HCT116 (cell line): ENCODE data around the gene ADAM8. TPM values are rescaled to one million over a fixed set of nuclear protein-coding genes. Genes with fewer than 3 reads are reported as not detected.

Experiments
- ATAC-seq: fragments of 200-7000 bp; cut with Tn5 transposase; 2 replicates; pipeline ENCODE4 v1.9.1; 2020; ENCODE audit warnings: mild to moderate bottlenecking, moderate library complexity
- BruUV-seq: library from RNA; stranded (reverse); fragments of 400-500 nt; replicated peaks from 2 replicates; lab custom pipeline; 2021; lab: Mats Ljungman, UMichigan
- CTCF ChIA-PET: fragments of 300-600 bp; sonication (Branson Sonifier 250); formaldehyde crosslinking; loops from one replicate; lab custom pipeline; 2021; ENCODE audit warnings: antibody characterized with exemption; lab: Charles Lee
- POLR2A ChIA-PET: fragments of 300-600, 350-600 bp; sonication (Branson Sonifier 250); formaldehyde crosslinking; loops from one replicate; lab custom pipeline; 2021; ENCODE audit warnings: antibody characterized with exemption; lab: Charles Lee
- RAD21 ChIA-PET, 2 experiments: fragments of 300-600 bp; sonication (Branson Sonifier 250); formaldehyde crosslinking; loops; one replicate each; lab custom pipeline; 2023; ENCODE audit warnings: low total read pairs in 2 of 2; ENCODE audit not compliant: uncharacterized antibody in 2 of 2, unreplicated experiment in 2 of 2, low non-redundant PET in 1 of 2; lab: Charles Lee
- DNase-seq: peaks from one replicate; pipeline ENCODE4 v3.0.0-alpha.2; 2010; ENCODE audit warnings: low read depth, low spot score
- H2AFZ ChIP-seq: fragments of 200-600 bp; shearing (Covaris generic), sonication (generic); 2 replicates; pipeline ENCODE4 v1.6.1; 2017; ENCODE audit warnings: low read depth, mixed run types, mixed read lengths, antibody characterized with exemption, low read length; ENCODE audit not compliant: poor library complexity, severe bottlenecking
- H3K27ac ChIP-seq: 2 replicates; pipeline ENCODE4 v1.5.1; 2012; ENCODE audit warnings: low read depth, low read length
- H3K27me3 ChIP-seq: fragments of 200-600 bp; sonication (generic); 2 replicates; pipeline ENCODE4 v1.6.1; 2016; ENCODE audit warnings: mixed run types, low read length, mixed read lengths; ENCODE audit not compliant: insufficient read depth
- H3K36me3 ChIP-seq, 2 experiments: fragments of 200-500 bp in 1 of 2; fragments of 200-600 bp in 1 of 2; sonication (Bioruptor generic) in 1 of 2; sonication (generic) in 1 of 2; 2 replicates each; pipeline versions ENCODE4 v1.5.1 to v1.6.1; 2014 to 2016; ENCODE audit warnings: low read length in 2 of 2, inconsistent platforms in 1 of 2, mixed read lengths in 1 of 2, mixed run types in 1 of 2; ENCODE audit not compliant: insufficient read depth in 2 of 2, control insufficient read depth in 1 of 2
- H3K4me1 ChIP-seq, 2 experiments: fragments of 200-600 bp in 1 of 2; sonication (generic) in 1 of 2; 2 replicates each; pipeline versions ENCODE4 v1.5.1 to v1.6.1; 2012 to 2017; ENCODE audit warnings: low read length in 2 of 2, inconsistent platforms in 1 of 2, mild to moderate bottlenecking in 1 of 2, mixed read lengths in 1 of 2, mixed run types in 1 of 2, moderate library complexity in 1 of 2; ENCODE audit not compliant: insufficient read depth in 2 of 2, control insufficient read depth in 1 of 2
- H3K4me2 ChIP-seq: fragments of 200-600 bp; sonication (generic); 2 replicates; pipeline ENCODE4 v1.6.1; 2017; ENCODE audit warnings: mixed run types, low read length, mixed read lengths
- H3K4me3 ChIP-seq, 2 experiments: fragments of 200-600 bp in 1 of 2; sonication (generic) in 1 of 2; replicated peaks in 1 of 2; 2 replicates each; pipeline ENCODE4 v1.5.1; 2011 to 2016; ENCODE audit warnings: low read length in 2 of 2, control low read depth in 1 of 2, low read depth in 1 of 2, mild to moderate bottlenecking in 1 of 2, mixed read lengths in 1 of 2, mixed run types in 1 of 2
- H3K79me2 ChIP-seq: fragments of 200-600 bp; sonication (generic); 2 replicates; pipeline ENCODE4 v1.6.1; 2017; ENCODE audit warnings: mild to moderate bottlenecking, mixed run types, low read length, moderate library complexity, mixed read lengths; ENCODE audit not compliant: insufficient read depth
- H3K9ac ChIP-seq: fragments of 200-600 bp; sonication (generic); 2 replicates; pipeline ENCODE4 v1.6.1; 2016; ENCODE audit warnings: low read length, mixed read lengths
- H3K9me2 ChIP-seq: fragments of 200-600 bp; sonication (generic), shearing (Covaris generic); 2 replicates; pipeline ENCODE4 v1.6.1; 2017; ENCODE audit warnings: mixed run types, mild to moderate bottlenecking, moderate library complexity; ENCODE audit not compliant: insufficient read depth
- H3K9me3 ChIP-seq, 2 experiments: fragments of 200-500 bp in 1 of 2; fragments of 200-600 bp in 1 of 2; sonication (Bioruptor generic) in 1 of 2; sonication (generic) in 1 of 2; 2 replicates each; pipeline ENCODE4 v1.6.1; 2014 to 2017; ENCODE audit warnings: low read length in 2 of 2, mixed read lengths in 2 of 2, inconsistent platforms in 1 of 2, low read depth in 1 of 2, mild to moderate bottlenecking in 1 of 2, mixed run types in 1 of 2, moderate library complexity in 1 of 2; ENCODE audit not compliant: control insufficient read depth in 1 of 2, insufficient read depth in 1 of 2
- H4K20me1 ChIP-seq: fragments of 200-600 bp; sonication (generic), shearing (Covaris generic); 2 replicates; pipeline ENCODE4 v1.6.1; 2017; ENCODE audit warnings: mixed run types, mild to moderate bottlenecking, moderate library complexity; ENCODE audit not compliant: insufficient read depth
- CBX3 ChIP-seq: IDR thresholded peaks from 2 replicates; pipeline ENCODE4 v1.6.1; 2012; ENCODE audit warnings: low read depth
- CEBPB ChIP-seq: IDR thresholded peaks from 2 replicates; pipeline ENCODE4 v1.6.1; 2012; ENCODE audit warnings: low read depth
- EGR1 ChIP-seq: IDR thresholded peaks from 2 replicates; pipeline ENCODE4 v1.6.1; 2012; ENCODE audit warnings: low read depth
- ELF1 ChIP-seq: IDR thresholded peaks from 2 replicates; pipeline ENCODE4 v1.6.1; 2012; ENCODE audit warnings: low read depth, borderline replicate concordance
- EZH2 ChIP-seq: fragments of 200-600 bp; sonication (generic); IDR thresholded peaks from 2 replicates; pipeline ENCODE4 v1.6.1; 2017; ENCODE audit warnings: antibody characterized with exemption, mixed run types
- JUND ChIP-seq: IDR thresholded peaks from 2 replicates; pipeline ENCODE4 v1.6.1; 2012
- POLR2A ChIP-seq: IDR thresholded peaks from 2 replicates; pipeline ENCODE4 v1.7.0; 2011; ENCODE audit warnings: borderline replicate concordance; ENCODE audit not compliant: insufficient read depth, insufficient read length; ENCODE audit errors: extremely low read depth
- RAD21 ChIP-seq: IDR thresholded peaks from 2 replicates; pipeline ENCODE4 v1.6.1; 2012; ENCODE audit warnings: low read depth, mild to moderate bottlenecking
- SIN3A ChIP-seq: IDR thresholded peaks from 2 replicates; pipeline ENCODE4 v1.6.1; 2012; ENCODE audit warnings: low read depth
- SP1 ChIP-seq: IDR thresholded peaks from 2 replicates; pipeline ENCODE4 v1.6.1; 2012; ENCODE audit warnings: low read depth
- SRF ChIP-seq: IDR thresholded peaks from 2 replicates; pipeline ENCODE4 v1.6.1; 2012; ENCODE audit warnings: low read depth
- YY1 ChIP-seq: IDR thresholded peaks from 2 replicates; pipeline ENCODE4 v1.6.1; 2011; ENCODE audit warnings: low read length, low read depth, moderate library complexity, mild to moderate bottlenecking; ENCODE audit not compliant: insufficient replicate concordance; ENCODE audit errors: extremely low read depth
- ZFX ChIP-seq: fragments of 450-650 bp; IDR thresholded peaks from 2 replicates; pipeline ENCODE4 v1.6.1; 2017
- ZNF274 ChIP-seq: fragments of 200-500 bp; sonication (Bioruptor generic); IDR thresholded peaks from 2 replicates; pipeline ENCODE4 v1.6.1; 2014; ENCODE audit warnings: mild to moderate bottlenecking, low read depth, low read length, inconsistent platforms
- intact Hi-C: fragments of 100-400 bp; cut with micrococcal nuclease; formaldehyde crosslinking; loops from 2 replicates; pipeline ENCODE4 v1.10.0; 2022
- total RNA-seq: library from RNA; stranded (reverse); gene quantifications from one replicate; pipeline ENCODE4 v1.2.1, GENCODE V29; 2021; ENCODE audit not compliant: unreplicated experiment
- TF ChIP-seq, protein P1 (sequence below): IDR thresholded peaks from 2 replicates; pipeline ENCODE4 v1.6.1; 2011; ENCODE audit warnings: mild to moderate bottlenecking, low read length, moderate library complexity; ENCODE audit not compliant: insufficient replicate concordance; ENCODE audit errors: extremely low read depth
- TF ChIP-seq, protein P2 (sequence below): IDR thresholded peaks from 2 replicates; pipeline ENCODE4 v1.6.1; 2012

ADAM8 gene
- total RNA-seq, 1 experiment from 2014 or later, result 4.1 TPM

DNA sequence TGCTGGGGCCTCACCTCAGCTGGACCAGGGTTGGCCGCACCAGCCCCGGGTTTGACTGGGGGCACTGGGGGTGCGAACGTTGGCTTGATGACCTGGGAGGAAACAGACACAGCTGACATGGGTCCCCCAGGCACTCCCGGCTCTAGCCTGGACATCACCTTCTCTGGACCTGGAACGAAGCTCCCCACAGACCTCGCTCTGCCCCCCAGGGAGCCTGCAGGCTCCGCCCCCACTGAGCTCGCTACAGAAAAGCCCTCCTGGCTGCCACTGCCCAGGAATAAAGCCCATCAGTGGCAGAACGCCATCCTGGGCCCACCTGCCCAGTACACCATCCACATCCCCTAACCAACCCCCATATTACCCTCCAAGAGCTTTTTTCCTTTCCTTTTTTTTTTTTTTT is 13.0 kb downstream of the ADAM8 start:
- TF ChIP-seq POLR2A (no peak), CEBPB (no peak), EZH2 (no peak), RAD21 (no peak), EGR1 (no peak)
- TF ChIP-seq, protein P1, sequence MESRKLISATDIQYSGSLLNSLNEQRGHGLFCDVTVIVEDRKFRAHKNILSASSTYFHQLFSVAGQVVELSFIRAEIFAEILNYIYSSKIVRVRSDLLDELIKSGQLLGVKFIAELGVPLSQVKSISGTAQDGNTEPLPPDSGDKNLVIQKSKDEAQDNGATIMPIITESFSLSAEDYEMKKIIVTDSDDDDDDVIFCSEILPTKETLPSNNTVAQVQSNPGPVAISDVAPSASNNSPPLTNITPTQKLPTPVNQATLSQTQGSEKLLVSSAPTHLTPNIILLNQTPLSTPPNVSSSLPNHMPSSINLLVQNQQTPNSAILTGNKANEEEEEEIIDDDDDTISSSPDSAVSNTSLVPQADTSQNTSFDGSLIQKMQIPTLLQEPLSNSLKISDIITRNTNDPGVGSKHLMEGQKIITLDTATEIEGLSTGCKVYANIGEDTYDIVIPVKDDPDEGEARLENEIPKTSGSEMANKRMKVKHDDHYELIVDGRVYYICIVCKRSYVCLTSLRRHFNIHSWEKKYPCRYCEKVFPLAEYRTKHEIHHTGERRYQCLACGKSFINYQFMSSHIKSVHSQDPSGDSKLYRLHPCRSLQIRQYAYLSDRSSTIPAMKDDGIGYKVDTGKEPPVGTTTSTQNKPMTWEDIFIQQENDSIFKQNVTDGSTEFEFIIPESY, result no peak
- ChIA-PET POLR2A (no interaction called here), RAD21 (no interaction called here), CTCF (no interaction called here)
- no peaks in the 10 kb centered on the region for H4K20me1 ChIP-seq
- H3K4me2 ChIP-seq, result no peak overlapping the region
- no peaks in the 10 kb centered on the region for H3K9me3 ChIP-seq
- H2AFZ ChIP-seq, result no peak overlapping the region
- no peak overlapping the region for H3K27ac ChIP-seq
- intact Hi-C loops, result no loop called here
- H3K9me2 ChIP-seq, result no peaks in the 10 kb centered on the region
- H3K9ac ChIP-seq, result no peak overlapping the region
- ATAC-seq (no peak), DNase-seq (no peak)
- peaks cover 24 to 35% of the 10 kb centered on the region in 2 experiments for H3K4me1 ChIP-seq
- H3K36me3 ChIP-seq, result no peaks in the 10 kb centered on the region
- H3K79me2 ChIP-seq, result no peaks in the 10 kb centered on the region
- no peak overlapping the region for H3K4me3 ChIP-seq
- H3K27me3 ChIP-seq, result no peaks in the 10 kb centered on the region
- BruUV-seq, result no TSS peak

DNA sequence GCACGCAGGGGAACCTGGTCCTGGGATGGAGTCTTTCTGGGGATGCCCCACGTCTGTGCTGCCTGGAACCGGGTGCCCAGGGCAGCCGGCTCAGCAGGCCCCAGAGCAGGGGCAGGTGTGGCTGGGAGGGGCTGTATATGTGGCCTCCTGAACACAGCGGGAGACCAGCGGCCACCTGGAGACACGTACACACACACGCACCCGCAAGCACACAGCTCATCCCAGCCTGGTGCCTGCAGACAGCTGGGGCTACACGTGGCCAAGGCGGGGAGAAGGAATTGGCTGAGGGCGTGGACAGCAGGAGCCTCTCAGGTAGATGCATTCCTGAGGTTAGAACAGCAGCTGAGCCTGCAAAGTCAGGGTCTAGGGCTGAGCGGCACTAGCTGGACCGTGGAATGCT is 14.0 kb downstream of the ADAM8 start:
- Histone ChIP-seq H2AFZ (no peak overlapping the region), H3K36me3 (no peaks in the 10 kb centered on the region), H3K27me3 (no peaks in the 10 kb centered on the region), H3K4me3 (no peak overlapping the region), H3K4me2 (no peak overlapping the region), H3K9ac (no peak overlapping the region), H3K27ac (no peak overlapping the region), H3K9me3 (no peaks in the 10 kb centered on the region), H4K20me1 (no peaks in the 10 kb centered on the region), H3K79me2 (no peaks in the 10 kb centered on the region), H3K9me2 (no peaks in the 10 kb centered on the region), H3K4me1 (peaks cover 33 to 45% of the 10 kb centered on the region in 2 experiments)
- ATAC-seq (no peak), DNase-seq (no peak)
- CTCF ChIA-PET, result no interaction called here
- RAD21 ChIA-PET, result no interaction called here
- intact Hi-C loops, result no loop called here
- POLR2A ChIA-PET, result no interaction called here
- TF ChIP-seq YY1, result no peak
- no peak for TF ChIP-seq EGR1
- TF ChIP-seq EZH2, result no peak
- TF ChIP-seq, protein P1, result no peak
- TF ChIP-seq SRF, result no peak
- TF ChIP-seq ZFX, result no peak
- no peak for TF ChIP-seq RAD21
- TF ChIP-seq SIN3A, result no peak
- TF ChIP-seq ZNF274, result no peak
- no peak for TF ChIP-seq CBX3
- no peak for TF ChIP-seq CEBPB
- TF ChIP-seq JUND, result no peak
- no peak for TF ChIP-seq ELF1
- TF ChIP-seq, protein P2, sequence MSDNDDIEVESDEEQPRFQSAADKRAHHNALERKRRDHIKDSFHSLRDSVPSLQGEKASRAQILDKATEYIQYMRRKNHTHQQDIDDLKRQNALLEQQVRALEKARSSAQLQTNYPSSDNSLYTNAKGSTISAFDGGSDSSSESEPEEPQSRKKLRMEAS, result no peak
- TF ChIP-seq SP1, result no peak
- BruUV-seq, result no TSS peak
